Measurements from ENCODE around the gene RASA4B. TPM values are rescaled to one million over a fixed set of nuclear protein-coding genes. Genes with fewer than 3 reads are reported as not detected.
A peak's percentile ranks its signal among the peaks of the same experiment; 100 is the strongest.

The RASA4B gene
- total RNA-seq, 1 experiment from 2014 or later: 6.0 TPM

DNA sequence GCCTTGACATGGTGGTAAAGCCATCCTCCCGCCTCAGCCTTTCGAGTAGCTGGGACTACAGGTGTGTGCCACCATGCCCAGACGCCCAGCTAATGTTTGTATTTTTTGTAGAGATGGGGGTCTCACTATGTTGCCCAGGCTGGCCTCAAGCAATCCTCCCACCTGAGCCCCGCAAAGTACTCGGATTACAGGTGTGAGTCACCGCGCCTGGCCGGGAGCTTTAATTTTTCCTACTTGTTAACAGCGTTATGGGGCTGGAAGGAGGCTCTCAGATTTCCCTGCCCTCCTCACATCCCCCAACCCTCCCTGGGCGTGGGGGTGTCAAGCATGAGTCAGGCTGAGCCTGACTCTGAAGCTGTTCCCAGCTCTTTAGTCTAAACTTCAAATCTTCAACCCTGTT is 61.2 kb downstream of the RASA4B start:
- Histone ChIP-seq H3K4me3 (replicated peaks in 1 of 2; ENCODE audit: low read depth in 1 of 2, low read length in 2 of 2) (0 out of 4 replicates have a peak overlapping the region, but pooled peaks of 1 of the 2 experiments have one; percentile 21), H3K9me3 (ENCODE audit: control insufficient read depth in 1 of 2, insufficient read depth in 1 of 2, low read depth in 1 of 2, low read length in 2 of 2) (no peaks in the 10 kb centered on the region), H3K4me2 (ENCODE audit: low read length) (peak overlapping the region; percentile 73), H2AFZ (ENCODE audit: low read depth, low read length, poor library complexity, severe bottlenecking) (no peak overlapping the region), H3K9me2 (ENCODE audit: insufficient read depth) (no peaks in the 10 kb centered on the region), H3K27ac (ENCODE audit: low read depth, low read length) (peak overlapping the region; percentile 68), H3K9ac (ENCODE audit: low read length) (peak overlapping the region; percentile 32; the same call in 1 of the 2 replicates), H4K20me1 (ENCODE audit: insufficient read depth) (no peaks in the 10 kb centered on the region), H3K36me3 (ENCODE audit: control insufficient read depth in 1 of 2, insufficient read depth in 2 of 2, low read length in 2 of 2) (peaks cover 0 to 4% of the 10 kb centered on the region in 2 experiments; a peak in 3 of 4 replicates), H3K4me1 (ENCODE audit: control insufficient read depth in 1 of 2, insufficient read depth in 2 of 2, low read length in 2 of 2) (peaks cover 21 to 23% of the 10 kb centered on the region in 2 experiments), H3K79me2 (ENCODE audit: insufficient read depth, low read length) (no peaks in the 10 kb centered on the region), H3K27me3 (ENCODE audit: insufficient read depth, low read length) (no peaks in the 10 kb centered on the region)
- DNase-seq (ENCODE audit: low read depth, low spot score) (peak; percentile 65), ATAC-seq (peak; percentile 84)
- BruUV-seq (replicated peaks): TSS peak; percentile 52
- intact Hi-C loops (cut with micrococcal nuclease): loop anchor here (2.0 kb wide), 1 partner anchor 16 kb away; no protein-coding TSS in a partner anchor
- ChIA-PET RAD21 (ENCODE audit: low non-redundant PET in 1 of 2, low total read pairs in 2 of 2, uncharacterized antibody in 2 of 2, unreplicated experiment in 2 of 2) (interaction anchor here in 1 of 2 experiments (1.1 to 1.8 kb wide), 2 partner anchors 16 to 52 kb away, joined by 3 to 5 read pairs; no protein-coding TSS in a partner anchor), CTCF (interaction anchor here (0.7 to 1.3 kb wide), 3 partner anchors 16 to 52 kb away, joined by 3 to 5 read pairs (median 4); no protein-coding TSS in a partner anchor), POLR2A (interaction anchor here (0.8 kb wide), 1 partner anchor 9 kb away, joined by 3 read pairs; no protein-coding TSS in a partner anchor)
- TF ChIP-seq, protein P1, sequence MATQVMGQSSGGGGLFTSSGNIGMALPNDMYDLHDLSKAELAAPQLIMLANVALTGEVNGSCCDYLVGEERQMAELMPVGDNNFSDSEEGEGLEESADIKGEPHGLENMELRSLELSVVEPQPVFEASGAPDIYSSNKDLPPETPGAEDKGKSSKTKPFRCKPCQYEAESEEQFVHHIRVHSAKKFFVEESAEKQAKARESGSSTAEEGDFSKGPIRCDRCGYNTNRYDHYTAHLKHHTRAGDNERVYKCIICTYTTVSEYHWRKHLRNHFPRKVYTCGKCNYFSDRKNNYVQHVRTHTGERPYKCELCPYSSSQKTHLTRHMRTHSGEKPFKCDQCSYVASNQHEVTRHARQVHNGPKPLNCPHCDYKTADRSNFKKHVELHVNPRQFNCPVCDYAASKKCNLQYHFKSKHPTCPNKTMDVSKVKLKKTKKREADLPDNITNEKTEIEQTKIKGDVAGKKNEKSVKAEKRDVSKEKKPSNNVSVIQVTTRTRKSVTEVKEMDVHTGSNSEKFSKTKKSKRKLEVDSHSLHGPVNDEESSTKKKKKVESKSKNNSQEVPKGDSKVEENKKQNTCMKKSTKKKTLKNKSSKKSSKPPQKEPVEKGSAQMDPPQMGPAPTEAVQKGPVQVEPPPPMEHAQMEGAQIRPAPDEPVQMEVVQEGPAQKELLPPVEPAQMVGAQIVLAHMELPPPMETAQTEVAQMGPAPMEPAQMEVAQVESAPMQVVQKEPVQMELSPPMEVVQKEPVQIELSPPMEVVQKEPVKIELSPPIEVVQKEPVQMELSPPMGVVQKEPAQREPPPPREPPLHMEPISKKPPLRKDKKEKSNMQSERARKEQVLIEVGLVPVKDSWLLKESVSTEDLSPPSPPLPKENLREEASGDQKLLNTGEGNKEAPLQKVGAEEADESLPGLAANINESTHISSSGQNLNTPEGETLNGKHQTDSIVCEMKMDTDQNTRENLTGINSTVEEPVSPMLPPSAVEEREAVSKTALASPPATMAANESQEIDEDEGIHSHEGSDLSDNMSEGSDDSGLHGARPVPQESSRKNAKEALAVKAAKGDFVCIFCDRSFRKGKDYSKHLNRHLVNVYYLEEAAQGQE (IDR thresholded peaks at IDR 0.05; ENCODE audit: low read depth): no peak
- peak; percentile 75 for TF ChIP-seq JUND (IDR thresholded peaks at IDR 0.05)
- no peak for TF ChIP-seq ATF3 (IDR thresholded peaks at IDR 0.05)
- peak; percentile 69 for TF ChIP-seq SP1 (IDR thresholded peaks at IDR 0.05; ENCODE audit: low read depth)
- TF ChIP-seq, protein P2, sequence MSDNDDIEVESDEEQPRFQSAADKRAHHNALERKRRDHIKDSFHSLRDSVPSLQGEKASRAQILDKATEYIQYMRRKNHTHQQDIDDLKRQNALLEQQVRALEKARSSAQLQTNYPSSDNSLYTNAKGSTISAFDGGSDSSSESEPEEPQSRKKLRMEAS (IDR thresholded peaks at IDR 0.05): peak; percentile 35; the same call in 1 of the 2 replicates
- TF ChIP-seq FOSL1 (IDR thresholded peaks at IDR 0.05; ENCODE audit: low read depth): peak; percentile 80
- peak; percentile 74 for TF ChIP-seq EGR1 (IDR thresholded peaks at IDR 0.05; ENCODE audit: low read depth)
- TF ChIP-seq CBX3 (IDR thresholded peaks at IDR 0.05; ENCODE audit: low read depth): no peak
- TF ChIP-seq POLR2AphosphoS5 (IDR thresholded peaks at IDR 0.05; ENCODE audit: low read depth, low read length): 0 out of 2 replicates have a peak, but pooled peaks have one; percentile 35
- peak; percentile 37 for TF ChIP-seq TCF7L2 (IDR thresholded peaks at IDR 0.05; ENCODE audit: borderline replicate concordance, extremely low read depth, insufficient read depth, insufficient read length)
